ENCODE measurements around the gene CHST13.

- TF ChIP-seq, protein P1, sequence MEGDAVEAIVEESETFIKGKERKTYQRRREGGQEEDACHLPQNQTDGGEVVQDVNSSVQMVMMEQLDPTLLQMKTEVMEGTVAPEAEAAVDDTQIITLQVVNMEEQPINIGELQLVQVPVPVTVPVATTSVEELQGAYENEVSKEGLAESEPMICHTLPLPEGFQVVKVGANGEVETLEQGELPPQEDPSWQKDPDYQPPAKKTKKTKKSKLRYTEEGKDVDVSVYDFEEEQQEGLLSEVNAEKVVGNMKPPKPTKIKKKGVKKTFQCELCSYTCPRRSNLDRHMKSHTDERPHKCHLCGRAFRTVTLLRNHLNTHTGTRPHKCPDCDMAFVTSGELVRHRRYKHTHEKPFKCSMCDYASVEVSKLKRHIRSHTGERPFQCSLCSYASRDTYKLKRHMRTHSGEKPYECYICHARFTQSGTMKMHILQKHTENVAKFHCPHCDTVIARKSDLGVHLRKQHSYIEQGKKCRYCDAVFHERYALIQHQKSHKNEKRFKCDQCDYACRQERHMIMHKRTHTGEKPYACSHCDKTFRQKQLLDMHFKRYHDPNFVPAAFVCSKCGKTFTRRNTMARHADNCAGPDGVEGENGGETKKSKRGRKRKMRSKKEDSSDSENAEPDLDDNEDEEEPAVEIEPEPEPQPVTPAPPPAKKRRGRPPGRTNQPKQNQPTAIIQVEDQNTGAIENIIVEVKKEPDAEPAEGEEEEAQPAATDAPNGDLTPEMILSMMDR (IDR thresholded peaks at IDR 0.05; ENCODE audit: borderline replicate concordance, extremely low read depth, low read length, poor library complexity, severe bottlenecking): no peak
- TF ChIP-seq EZH2 (IDR thresholded peaks at IDR 0.05; ENCODE audit: borderline replicate concordance, low read depth, low read length, severe bottlenecking): no peak
Observed at GRCh38 chr3:126573492-126574117, 49.6 kb downstream of the CHST13 start.
